ENCODE measurements around the gene NT5DC1. TPM values are rescaled to one million over a fixed set of nuclear protein-coding genes. Genes with fewer than 3 reads are reported as not detected.

NT5DC1 gene
- total and polyA plus RNA-seq, 2 experiments from 2014 or later, result 27.0 to 29.8 TPM

GRCh38 chr6:116180375-116180774, 79.7 kb downstream of the NT5DC1 start (continued):
- no peak for TF ChIP-seq ZNF462 (CRISPR knock-in tag; IDR thresholded peaks at IDR 0.05)
- no peak for TF ChIP-seq JUNB (IDR thresholded peaks at IDR 0.05; ENCODE audit: unreplicated experiment)
- no peak for TF ChIP-seq CTCF (conservative IDR thresholded peaks at IDR 0.05; ENCODE audit: low read depth in 2 of 2)
- TF ChIP-seq POLR2AphosphoS5 (IDR thresholded peaks at IDR 0.05; ENCODE audit: low read depth), result no peak
- TF ChIP-seq CREB1 (CRISPR knock-in tag; IDR thresholded peaks at IDR 0.05; ENCODE audit: low read depth), result no peak
- no peak for TF ChIP-seq STAT1 (IDR thresholded peaks at IDR 0.05; ENCODE audit: unreplicated experiment)
- TF ChIP-seq EZH2 (IDR thresholded peaks at IDR 0.05; ENCODE audit: low read depth, unreplicated experiment), result no peak
- no peak for TF ChIP-seq EZH2phosphoT487 (IDR thresholded peaks at IDR 0.05; ENCODE audit: unreplicated experiment)
- TF ChIP-seq ETS1 (IDR thresholded peaks at IDR 0.05), result no peak
- TF ChIP-seq ZNF331 (CRISPR knock-in tag; IDR thresholded peaks at IDR 0.05; ENCODE audit: low read depth), result no peak

All from GM23338 (cell line).